ENCODE results near the gene EGR4. TPM values are rescaled to one million over a fixed set of nuclear protein-coding genes. Genes with fewer than 3 reads are reported as not detected.

EGR4 gene
- total RNA-seq, 1 donor from 2014 or later = not detected

- no peak for DNase-seq (ENCODE audit: low read depth)
- no peak for TF ChIP-seq CTCF (IDR thresholded peaks at IDR 0.05; ENCODE audit: insufficient read depth, low read length, severe bottlenecking)
- FAIRE-seq = no peak
- Histone ChIP-seq H3K36me3 (ENCODE audit: control insufficient read depth, insufficient read depth, low read length) (peaks cover 47% of the 10 kb centered on the region), H3K4me3 (ENCODE audit: low read depth, low read length) (no peak overlapping the region), H3K27me3 (ENCODE audit: control insufficient read depth, insufficient read depth, low read length) (no peaks in the 10 kb centered on the region)
Measured at GRCh38 chr2:73246850-73247249, 46.5 kb downstream of the EGR4 start.

- H3K36me3 ChIP-seq (ENCODE audit: control insufficient read depth, insufficient read depth, low read length) = peaks cover 33% of the 10 kb centered on the region
- no peaks in the 10 kb centered on the region for H3K27me3 ChIP-seq (ENCODE audit: control insufficient read depth, insufficient read depth, low read length)
- DNase-seq (ENCODE audit: low read depth) (no peak), FAIRE-seq (no peak)
- H3K4me3 ChIP-seq (ENCODE audit: low read depth, low read length) = no peak overlapping the region
- no peak for TF ChIP-seq CTCF (IDR thresholded peaks at IDR 0.05; ENCODE audit: insufficient read depth, low read length, severe bottlenecking)
Measured at GRCh38 chr2:73244580-73244979, 48.8 kb downstream of the EGR4 start.

GRCh38 chr2:73243884-73244570, 49.3 kb downstream of the EGR4 start:
- H3K27me3 ChIP-seq (ENCODE audit: control insufficient read depth, insufficient read depth, low read length) = no peaks in the 10 kb centered on the region
- peaks cover 33% of the 10 kb centered on the region for H3K36me3 ChIP-seq (ENCODE audit: control insufficient read depth, insufficient read depth, low read length)
- FAIRE-seq = no peak
- TF ChIP-seq CTCF (IDR thresholded peaks at IDR 0.05; ENCODE audit: insufficient read depth, low read length, severe bottlenecking) = no peak
- no peak overlapping the region for H3K4me3 ChIP-seq (ENCODE audit: low read depth, low read length)
- DNase-seq (ENCODE audit: low read depth) = peak; percentile 92

Other genes with a start within 250 kb of the EGR4 start
- gene SFXN5, start 221.8 kb downstream of the EGR4 start, total RNA-seq = 5.3 and 8.2 TPM in 2 replicates
- gene RAB11FIP5, start 180.6 kb downstream of the EGR4 start, total RNA-seq = 19.5 and 21.9 TPM in 2 replicates
- gene NOTO, start 91.0 kb downstream of the EGR4 start, total RNA-seq = not detected in 2 replicates
- gene SMYD5, start 79.3 kb downstream of the EGR4 start, total RNA-seq = 11.1 and 18.4 TPM in 2 replicates
- 5.8 and 11.5 TPM in 2 replicates for gene PRADC1, start 60.3 kb downstream of the EGR4 start, total RNA-seq
- gene CCT7, start 59.2 kb downstream of the EGR4 start, total RNA-seq = 260 and 362 TPM in 2 replicates
- gene FBXO41, start 9.1 kb downstream of the EGR4 start, total RNA-seq = 1.6 and 1.8 TPM in 2 replicates
- 7.4 and 7.9 TPM in 2 replicates for gene ALMS1, start 92.3 kb upstream of the EGR4 start, total RNA-seq

Data from bronchial epithelial cell (primary cell).